Naive B cell (primary cell): ENCODE measurements around the gene DDX49. TPM values are rescaled to one million over a fixed set of nuclear protein-coding genes. Genes with fewer than 3 reads are reported as not detected.

Experiments used
- ATAC-seq, 2 donors: fragments of 150-1000 bp; cut with Tn5 transposase; 2 replicates each; pipeline ENCODE4 v1.10.0; 2021; ENCODE audit warnings: low read depth in 2 of 2, mild to moderate bottlenecking in 2 of 2, moderate library complexity in 2 of 2
- DNase-seq: peaks from one replicate; pipeline ENCODE4 v3.0.0; 2022
- H3K27ac Mint-ChIP-seq, 6 donors: one replicate each; pipeline ENCODE4 v1.8.0; 2020 to 2022; ENCODE audit warnings: mild to moderate bottlenecking in 6 of 6, mixed read lengths in 6 of 6, moderate library complexity in 5 of 6, inconsistent platforms in 2 of 6
- H3K27me3 Mint-ChIP-seq, 3 donors: one replicate each; pipeline ENCODE4 v1.8.0; 2021 to 2022; ENCODE audit warnings: mixed read lengths in 3 of 3, mild to moderate bottlenecking in 1 of 3
- H3K36me3 Mint-ChIP-seq, 2 donors: one replicate each; pipeline ENCODE4 v1.8.0; 2020 to 2022; ENCODE audit warnings: mixed read lengths in 2 of 2, inconsistent platforms in 1 of 2, mild to moderate bottlenecking in 1 of 2
- H3K4me1 Mint-ChIP-seq, 3 donors: one replicate each; pipeline ENCODE4 v1.8.0; 2020 to 2022; ENCODE audit warnings: mixed read lengths in 3 of 3, inconsistent platforms in 1 of 3, mild to moderate bottlenecking in 1 of 3, moderate library complexity in 1 of 3
- H3K4me3 Mint-ChIP-seq, 8 donors: one replicate each; pipeline ENCODE4 v1.8.0; 2020 to 2022; ENCODE audit warnings: mild to moderate bottlenecking in 8 of 8, mixed read lengths in 8 of 8, moderate library complexity in 8 of 8, inconsistent platforms in 2 of 8
- H3K9me3 Mint-ChIP-seq, 7 donors: one replicate each; pipeline ENCODE4 v1.8.0; 2020 to 2022; ENCODE audit warnings: mixed read lengths in 7 of 7, mild to moderate bottlenecking in 5 of 7, inconsistent platforms in 2 of 7, moderate library complexity in 1 of 7
- polyA plus RNA-seq, 6 donors: library from polyadenylated mRNA; unstranded; fragments of 300-500 nt; fragmentation: Illumina TruSeq; gene quantifications; one replicate each; pipeline ENCODE4 v1.2.3, GENCODE V29; 2021; ENCODE audit warnings: low read depth in 6 of 6

Gene DDX49
- polyA plus RNA-seq, 6 donors from 2014 or later = 14.2 to 33.3 (median 24.5) TPM

GRCh38 chr19:18883526-18884304, 35.8 kb upstream of the DDX49 start:
- peaks cover 0 to 3% (median 0%) of the 10 kb centered on the region in 7 donors for H3K9me3 Mint-ChIP-seq
- DNase-seq = no peak
- H3K36me3 Mint-ChIP-seq = no peaks in the 10 kb centered on the region
- no peak for ATAC-seq
- peak overlapping the region in 1 of 6 donors; percentile 82 for H3K27ac Mint-ChIP-seq
- H3K27me3 Mint-ChIP-seq = peaks cover 0 to 8% (median 8%) of the 10 kb centered on the region in 3 donors
- peaks cover 0 to 4% (median 4%) of the 10 kb centered on the region in 3 donors for H3K4me1 Mint-ChIP-seq
- no peak overlapping the region for H3K4me3 Mint-ChIP-seq

GRCh38 chr19:18886972-18887371, 32.5 kb upstream of the DDX49 start:
- no peak for ATAC-seq
- peaks cover 0 to 21% (median 18%) of the 10 kb centered on the region in 3 donors for H3K27me3 Mint-ChIP-seq
- no peak for DNase-seq
- H3K9me3 Mint-ChIP-seq = peaks cover 0 to 3% (median 0%) of the 10 kb centered on the region in 7 donors
- no peak overlapping the region for H3K4me3 Mint-ChIP-seq
- no peaks in the 10 kb centered on the region for H3K36me3 Mint-ChIP-seq
- H3K27ac Mint-ChIP-seq = peak overlapping the region in 1 of 6 donors; percentile 25
- H3K4me1 Mint-ChIP-seq = peaks cover 0 to 4% (median 0%) of the 10 kb centered on the region in 3 donors

- H3K36me3 Mint-ChIP-seq = no peaks in the 10 kb centered on the region
- peaks cover 4 to 42% (median 38%) of the 10 kb centered on the region in 3 donors for H3K27me3 Mint-ChIP-seq
- no peak for DNase-seq
- peak overlapping the region in 1 of 6 donors; percentile 90 for H3K27ac Mint-ChIP-seq
- no peak overlapping the region for H3K4me3 Mint-ChIP-seq
- no peak for ATAC-seq
- H3K9me3 Mint-ChIP-seq = peaks cover 0 to 3% (median 0%) of the 10 kb centered on the region in 7 donors
- H3K4me1 Mint-ChIP-seq = peaks cover 0 to 4% (median 4%) of the 10 kb centered on the region in 3 donors
Observed at GRCh38 chr19:18889949-18890745, 29.4 kb upstream of the DDX49 start.

- peaks cover 14 to 53% (median 50%) of the 10 kb centered on the region in 3 donors for H3K27me3 Mint-ChIP-seq
- H3K4me3 Mint-ChIP-seq = peak overlapping the region in 2 of 8 donors; percentile 27 to 84
- peak overlapping the region in 1 of 6 donors; percentile 53 for H3K27ac Mint-ChIP-seq
- H3K36me3 Mint-ChIP-seq = peaks cover 0 to 8% of the 10 kb centered on the region in 2 donors
- peaks cover 5 to 20% (median 13%) of the 10 kb centered on the region in 3 donors for H3K4me1 Mint-ChIP-seq
- no peaks in the 10 kb centered on the region for H3K9me3 Mint-ChIP-seq
- no peak for ATAC-seq
- no peak for DNase-seq
Observed at GRCh38 chr19:18893587-18894253, 25.8 kb upstream of the DDX49 start.

GRCh38 chr19:18894254-18895037, 25.1 kb upstream of the DDX49 start:
- Mint-ChIP-seq H3K27ac (no peak overlapping the region), H3K4me3 (peak overlapping the region in 4 of 8 donors; percentile 45 to 72 (median 52)), H3K27me3 (peaks cover 14 to 52% (median 48%) of the 10 kb centered on the region in 3 donors), H3K9me3 (no peaks in the 10 kb centered on the region), H3K36me3 (peaks cover 0 to 8% of the 10 kb centered on the region in 2 donors), H3K4me1 (peaks cover 5 to 20% (median 13%) of the 10 kb centered on the region in 3 donors)
- ATAC-seq (no peak), DNase-seq (no peak)

- peak overlapping the region; percentile 43 to 77 (median 60) for H3K4me3 Mint-ChIP-seq
- peaks cover 0 to 15% of the 10 kb centered on the region in 2 donors for H3K36me3 Mint-ChIP-seq
- ATAC-seq = peak; percentile 35 to 45
- H3K4me1 Mint-ChIP-seq = peaks cover 5 to 20% (median 13%) of the 10 kb centered on the region in 3 donors
- no peaks in the 10 kb centered on the region for H3K9me3 Mint-ChIP-seq
- DNase-seq = no peak
- H3K27me3 Mint-ChIP-seq = peaks cover 14 to 44% (median 40%) of the 10 kb centered on the region in 3 donors
- H3K27ac Mint-ChIP-seq = no peak overlapping the region
Observed at GRCh38 chr19:18895038-18895823, 24.3 kb upstream of the DDX49 start.

GRCh38 chr19:18895824-18896341, 23.6 kb upstream of the DDX49 start, which contains the start of gene CERS1:
TSS of gene CERS1 (minus strand) at chr19:18896158. CDS start at chr19:18896072, 86 bp downstream.
- H3K27me3 Mint-ChIP-seq = peaks cover 14 to 42% (median 37%) of the 10 kb centered on the region in 3 donors
- peak within 1 kb of the TSS; percentile 43 to 87 (median 82) for H3K4me3 Mint-ChIP-seq
- H3K9me3 Mint-ChIP-seq = no peaks in the 10 kb centered on the region
- no peak for DNase-seq
- peaks cover 5 to 20% (median 13%) of the 10 kb centered on the region in 3 donors for H3K4me1 Mint-ChIP-seq
- no peak within 1 kb of the TSS for H3K27ac Mint-ChIP-seq
- peak; percentile 37 to 39 for ATAC-seq
- peaks cover 0 to 15% of the 10 kb centered on the region in 2 donors for H3K36me3 Mint-ChIP-seq

GRCh38 chr19:18896421-18896841, 23.1 kb upstream of the DDX49 start:
- Mint-ChIP-seq H3K27ac (no peak overlapping the region), H3K27me3 (peaks cover 14 to 42% (median 37%) of the 10 kb centered on the region in 3 donors), H3K4me1 (peaks cover 5 to 20% (median 13%) of the 10 kb centered on the region in 3 donors), H3K9me3 (no peaks in the 10 kb centered on the region), H3K36me3 (peaks cover 0 to 15% of the 10 kb centered on the region in 2 donors), H3K4me3 (peak overlapping the region; percentile 4 to 87 (median 82))
- DNase-seq = no peak
- no peak for ATAC-seq

GRCh38 chr19:18897094-18898029, 22.2 kb upstream of the DDX49 start:
- H3K4me3 Mint-ChIP-seq = peak overlapping the region in 7 of 8 donors; percentile 4 to 87 (median 84)
- H3K27me3 Mint-ChIP-seq = peaks cover 14 to 42% (median 37%) of the 10 kb centered on the region in 3 donors
- peak overlapping the region in 2 of 6 donors; percentile 65 to 66 for H3K27ac Mint-ChIP-seq

GRCh38 chr19:18898081-18898606, 21.4 kb upstream of the DDX49 start:
- no peak overlapping the region for H3K4me3 Mint-ChIP-seq
- H3K27me3 Mint-ChIP-seq = peaks cover 14 to 34% (median 31%) of the 10 kb centered on the region in 3 donors
- no peak for ATAC-seq

More at GRCh38 chr19:18897094-18898029, 22.2 kb upstream of the DDX49 start:
- H3K9me3 Mint-ChIP-seq = no peaks in the 10 kb centered on the region
- H3K4me1 Mint-ChIP-seq = peaks cover 5 to 21% (median 13%) of the 10 kb centered on the region in 3 donors
- DNase-seq = no peak
- ATAC-seq = no peak
- H3K36me3 Mint-ChIP-seq = peaks cover 0 to 15% of the 10 kb centered on the region in 2 donors

More at GRCh38 chr19:18898081-18898606, 21.4 kb upstream of the DDX49 start:
- no peak for DNase-seq
- peaks cover 5 to 24% (median 13%) of the 10 kb centered on the region in 3 donors for H3K4me1 Mint-ChIP-seq
- H3K27ac Mint-ChIP-seq = no peak overlapping the region
- no peaks in the 10 kb centered on the region for H3K9me3 Mint-ChIP-seq
- H3K36me3 Mint-ChIP-seq = peaks cover 0 to 15% of the 10 kb centered on the region in 2 donors
